T-helper 22 cell (primary cell): ENCODE data around the gene KCTD14.
A peak's percentile ranks its signal among the peaks of the same experiment; 100 is the strongest.
"Not testable (repeated sequence)": the region's sequence is repeated elsewhere in the genome, so short reads cannot be mapped to it uniquely, and the experiment has no call there.

Experiments used
- DNase-seq: peaks from one replicate; pipeline ENCODE4 v3.0.0-alpha.2; 2020; ENCODE audit warnings: low read depth

KCTD14 gene

GRCh38 chr11:78023426-78023825, 350 bp upstream of the KCTD14 start:
- DNase-seq: no peak

- DNase-seq: no peak
These were observed 1.5 kb downstream of the KCTD14 start for GRCh38 chr11:78021611-78022010.

GRCh38 chr11:78020246-78020645, 2.8 kb downstream of the KCTD14 start:
- no peak for DNase-seq

- DNase-seq: no peak
These were observed 3.3 kb downstream of the KCTD14 start for GRCh38 chr11:78019808-78020207.

GRCh38 chr11:78015878-78016277, 7.2 kb downstream of the KCTD14 start:
- no peak for DNase-seq

GRCh38 chr11:78014937-78015520, 8.0 kb downstream of the KCTD14 start:
- DNase-seq: not testable (repeated sequence)

- DNase-seq: no peak
These were observed 11.8 kb downstream of the KCTD14 start for GRCh38 chr11:78011301-78011700.

GRCh38 chr11:78010755-78011154, 12.3 kb downstream of the KCTD14 start:
- no peak for DNase-seq

- no peak for DNase-seq
These were observed 12.8 kb downstream of the KCTD14 start for GRCh38 chr11:78010304-78010703.

- no peak for DNase-seq
These were observed 14.0 kb downstream of the KCTD14 start for GRCh38 chr11:78009062-78009461.

- no peak for DNase-seq
These were observed 22.9 kb downstream of the KCTD14 start for GRCh38 chr11:78000193-78000592.

GRCh38 chr11:77999446-78000030, 23.5 kb downstream of the KCTD14 start:
- no peak for DNase-seq

GRCh38 chr11:77994434-77995362, 28.4 kb downstream of the KCTD14 start, which contains the start of gene INTS4:
Gene INTS4, minus strand, starts transcription at chr11:77994668. Its CDS starts 25 bp downstream, at chr11:77994643.
- DNase-seq: peak; percentile 98

GRCh38 chr11:77993902-77994301, 29.2 kb downstream of the KCTD14 start:
- no peak for DNase-seq

GRCh38 chr11:77990981-77991380, 32.1 kb downstream of the KCTD14 start:
- no peak for DNase-seq

- DNase-seq: not testable (repeated sequence)
These were observed 36.6 kb downstream of the KCTD14 start for GRCh38 chr11:77986456-77986855.

- no peak for DNase-seq
These were observed 41.6 kb downstream of the KCTD14 start for GRCh38 chr11:77981346-77981947.

GRCh38 chr11:77968337-77968736, 54.7 kb downstream of the KCTD14 start:
- no peak for DNase-seq

GRCh38 chr11:77967753-77968152, 55.3 kb downstream of the KCTD14 start:
- DNase-seq: no peak

GRCh38 chr11:77967121-77967520, 56.0 kb downstream of the KCTD14 start:
- no peak for DNase-seq

- DNase-seq: no peak
These were observed 56.7 kb downstream of the KCTD14 start for GRCh38 chr11:77966338-77966737.
